ENCODE data around the gene ANKRD9.

ANKRD9 gene

GRCh38 chr14:102503641-102504327 lies 5.8 kb downstream of the ANKRD9 start:
- no peak for TF ChIP-seq POU6F1 (CRISPR knock-in tag; IDR thresholded peaks at IDR 0.05; ENCODE audit: borderline replicate concordance, low read depth)
- TF ChIP-seq TCF4 (CRISPR knock-in tag; IDR thresholded peaks at IDR 0.05; ENCODE audit: borderline replicate concordance): no peak
- no peak for TF ChIP-seq ZNF70 (CRISPR knock-in tag; IDR thresholded peaks at IDR 0.05)
- no peak for TF ChIP-seq GLIS3 (CRISPR knock-in tag; IDR thresholded peaks at IDR 0.05)
- no peak for TF ChIP-seq RARB (CRISPR knock-in tag; IDR thresholded peaks at IDR 0.05)
- no peak for TF ChIP-seq TOX (CRISPR knock-in tag; IDR thresholded peaks at IDR 0.05; ENCODE audit: borderline replicate concordance)
- no peak for TF ChIP-seq CSDC2 (CRISPR knock-in tag; IDR thresholded peaks at IDR 0.05)
- TF ChIP-seq BACH2 (CRISPR knock-in tag; IDR thresholded peaks at IDR 0.05; ENCODE audit: borderline replicate concordance): no peak
- no peak for ATAC-seq

GRCh38 chr14:102502571-102502970 lies 7.0 kb downstream of the ANKRD9 start:
- no peak for ATAC-seq
- TF ChIP-seq ARNTL (CRISPR knock-in tag; IDR thresholded peaks at IDR 0.05; ENCODE audit: borderline replicate concordance, low read depth) (no peak), GLIS3 (CRISPR knock-in tag; IDR thresholded peaks at IDR 0.05) (no peak)

GRCh38 chr14:102501751-102502315 lies 7.7 kb downstream of the ANKRD9 start:
- TF ChIP-seq TOX (CRISPR knock-in tag; IDR thresholded peaks at IDR 0.05; ENCODE audit: borderline replicate concordance) (no peak), TCF4 (CRISPR knock-in tag; IDR thresholded peaks at IDR 0.05; ENCODE audit: borderline replicate concordance) (no peak), TSHZ2 (CRISPR knock-in tag; IDR thresholded peaks at IDR 0.05) (no peak), POU6F1 (CRISPR knock-in tag; IDR thresholded peaks at IDR 0.05; ENCODE audit: borderline replicate concordance, low read depth) (no peak), OSR1 (CRISPR knock-in tag; IDR thresholded peaks at IDR 0.05) (no peak), BACH2 (CRISPR knock-in tag; IDR thresholded peaks at IDR 0.05; ENCODE audit: borderline replicate concordance) (no peak), ZFP3 (CRISPR knock-in tag; IDR thresholded peaks at IDR 0.05) (no peak), PPARA (CRISPR knock-in tag; IDR thresholded peaks at IDR 0.05; ENCODE audit: borderline replicate concordance) (no peak), SNAI2 (CRISPR knock-in tag; IDR thresholded peaks at IDR 0.05) (no peak), ISL1 (CRISPR knock-in tag; IDR thresholded peaks at IDR 0.05) (no peak), PATZ1 (CRISPR knock-in tag; IDR thresholded peaks at IDR 0.05; ENCODE audit: borderline replicate concordance) (no peak), CREB5 (CRISPR knock-in tag; IDR thresholded peaks at IDR 0.05; ENCODE audit: low read depth) (no peak), CSRNP3 (CRISPR knock-in tag; IDR thresholded peaks at IDR 0.05) (no peak), ESRRG (CRISPR knock-in tag; IDR thresholded peaks at IDR 0.05) (no peak), ZNF8 (CRISPR knock-in tag; IDR thresholded peaks at IDR 0.05) (no peak), RARB (CRISPR knock-in tag; IDR thresholded peaks at IDR 0.05) (no peak), ZNF70 (CRISPR knock-in tag; IDR thresholded peaks at IDR 0.05) (no peak), ARNTL (CRISPR knock-in tag; IDR thresholded peaks at IDR 0.05; ENCODE audit: borderline replicate concordance, low read depth) (no peak), ZC3H10 (CRISPR knock-in tag; IDR thresholded peaks at IDR 0.05) (no peak)
- ATAC-seq: no peak
